GM23338 (cell line): Measurements from ENCODE around the gene ALPG.

Experiments
- CREB1 ChIP-seq: fragments of 250-450 bp; sonication (Bioruptor Pico); IDR thresholded peaks from 2 replicates; pipeline ENCODE4 v1.5.0; 2020; ENCODE audit warnings: low read depth, mild to moderate bottlenecking, moderate library complexity
- CTCF ChIP-seq, 2 experiments: fragments of 200-600 bp in 1 of 2; sonication (generic) in 1 of 2; conservative IDR thresholded peaks; 2 replicates each; pipeline versions ENCODE4 v1.5.1 to v1.6.1; 2016 to 2017; ENCODE audit warnings: antibody characterized with exemption in 2 of 2, low read depth in 2 of 2, mild to moderate bottlenecking in 2 of 2, moderate library complexity in 1 of 2
- ETS1 ChIP-seq: IDR thresholded peaks from 2 replicates; pipeline ENCODE4 v1.6.1; 2016; ENCODE audit warnings: antibody characterized with exemption
- EZH2 ChIP-seq: fragments of 200-600 bp; sonication (generic); IDR thresholded peaks from one replicate; pipeline ENCODE4 v1.8.0; 2017; ENCODE audit warnings: antibody characterized with exemption, mild to moderate bottlenecking, low read depth; ENCODE audit not compliant: unreplicated experiment
- POLR2AphosphoS5 ChIP-seq: IDR thresholded peaks from 2 replicates; pipeline ENCODE4 v1.6.1; 2016; ENCODE audit warnings: antibody characterized with exemption, low read depth
- REST ChIP-seq: IDR thresholded peaks from one replicate; pipeline ENCODE4 v1.6.1; 2018; ENCODE audit warnings: antibody characterized with exemption; ENCODE audit not compliant: unreplicated experiment

GRCh38 chr2:232456296-232457120 is 49.9 kb downstream of the ALPG start:
- TF ChIP-seq REST = no peak
- no peak for TF ChIP-seq POLR2AphosphoS5
- no peak for TF ChIP-seq ETS1
- TF ChIP-seq CTCF (conservative IDR thresholded peaks at IDR 0.05; ENCODE audit: low read depth in 2 of 2) = no peak
- no peak for TF ChIP-seq EZH2
- no peak for TF ChIP-seq CREB1
